Peyer's patch (tissue), 4 donors: ENCODE data around the gene ZNF804A.

Source experiments
- CTCF ChIP-seq, 6 experiments: fragments of 450-650 bp in 4 of 6; fragments of 200-600 bp in 2 of 6; sonication (generic) in 1 of 6; IDR thresholded peaks; one replicate each; pipeline ENCODE4 v1.5.1; 2017 to 2019; ENCODE audit warnings: antibody characterized with exemption in 6 of 6, mild to moderate bottlenecking in 3 of 6, moderate library complexity in 1 of 6
- POLR2A ChIP-seq, 2 donors: fragments of 450-650 bp; IDR thresholded peaks; one replicate each; pipeline ENCODE4 v1.5.1; 2017; ENCODE audit warnings: antibody characterized with exemption in 2 of 2, mild to moderate bottlenecking in 2 of 2, moderate library complexity in 2 of 2

GRCh38 chr2:184581391-184581790 lies 16.9 kb upstream of the ZNF804A start:
- TF ChIP-seq CTCF (IDR thresholded peaks at IDR 0.05) (no peak), POLR2A (IDR thresholded peaks at IDR 0.05) (no peak)
